ENCODE measurements around the gene OTOS.

The OTOS gene

DNA sequence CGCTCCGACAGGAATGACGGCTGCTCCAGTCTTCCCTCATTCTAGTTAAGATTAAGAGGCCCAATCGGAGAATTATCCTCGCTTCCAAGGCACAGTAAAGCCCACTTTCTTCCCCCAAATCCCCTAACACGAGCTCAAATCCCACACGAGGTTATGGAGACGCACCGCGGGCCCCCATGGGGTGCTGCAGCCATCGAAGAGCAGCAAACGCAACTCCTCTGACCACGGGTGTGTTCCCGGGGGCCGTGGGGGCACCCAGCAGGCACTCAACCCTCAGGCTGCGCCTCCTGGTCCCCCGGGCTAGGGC is 4.8 kb downstream of the OTOS start:
- no peak for DNase-seq

DNA sequence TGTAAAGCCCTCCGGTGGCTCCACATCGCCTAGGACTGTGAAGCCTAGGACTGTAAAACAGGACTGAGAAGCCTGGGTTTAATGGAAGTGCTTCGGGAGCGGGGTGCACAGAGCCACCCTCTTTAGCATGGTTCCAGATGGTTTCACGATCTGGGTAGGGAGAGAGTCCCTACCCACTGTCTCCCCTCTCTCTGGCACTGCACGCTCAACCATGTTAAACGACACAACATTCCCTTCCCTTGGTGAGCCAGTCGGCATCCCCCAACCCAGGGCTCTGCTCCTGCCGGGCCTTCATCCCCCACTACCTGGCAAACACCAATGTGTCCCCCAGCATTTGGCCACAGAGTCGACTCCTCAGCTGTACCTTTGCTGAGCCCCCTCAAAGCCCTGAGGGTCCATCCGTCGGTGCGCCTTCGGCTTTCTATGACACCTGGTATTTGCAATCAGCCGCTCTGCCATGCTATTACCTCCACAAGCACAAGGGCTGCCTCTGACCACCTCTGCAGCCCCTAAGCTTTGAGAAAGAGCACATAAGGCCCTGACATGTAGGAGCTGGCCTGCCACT is 5.4 kb downstream of the OTOS start:
- no peak for DNase-seq

DNA sequence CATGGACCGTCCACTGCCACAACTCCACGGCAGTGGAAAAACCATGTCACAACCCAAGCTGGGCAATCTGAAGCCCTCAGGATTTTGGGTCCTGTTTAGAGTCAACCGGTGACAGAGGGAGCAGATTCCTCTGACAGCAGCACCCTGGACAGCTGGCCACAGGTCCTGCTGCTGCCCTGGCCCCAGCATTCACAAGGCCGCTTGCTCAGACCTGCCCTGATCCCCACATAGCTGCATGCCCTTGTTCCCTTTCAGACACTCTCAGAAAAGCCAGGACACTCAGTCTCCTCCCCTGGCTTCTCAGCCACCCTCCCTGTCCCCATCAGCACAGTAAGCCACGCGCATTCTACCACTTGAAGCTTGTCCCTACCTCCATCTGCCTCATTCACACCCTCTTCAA is 6.0 kb downstream of the OTOS start:
- DNase-seq, result no peak

DNA sequence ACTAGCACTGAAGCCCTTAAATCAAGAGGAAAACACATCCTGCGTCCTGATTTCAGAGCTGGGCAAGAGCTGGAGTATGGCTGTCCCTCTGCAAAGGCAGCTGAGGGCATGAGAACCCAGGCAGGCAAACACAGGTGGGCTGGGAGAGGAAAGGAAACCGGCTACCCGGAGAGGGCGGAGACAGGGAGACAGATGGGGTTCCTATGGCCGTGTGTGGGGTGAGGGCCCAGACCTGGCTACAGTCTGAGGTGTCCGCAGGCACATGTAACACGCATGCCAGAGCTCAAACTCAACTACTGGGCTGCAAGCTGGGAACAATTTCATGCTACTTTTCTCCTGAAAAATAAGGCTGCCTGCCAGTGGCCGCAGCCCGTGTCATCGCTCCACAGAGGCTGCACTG is 7.1 kb downstream of the OTOS start:
- no peak for DNase-seq

DNA sequence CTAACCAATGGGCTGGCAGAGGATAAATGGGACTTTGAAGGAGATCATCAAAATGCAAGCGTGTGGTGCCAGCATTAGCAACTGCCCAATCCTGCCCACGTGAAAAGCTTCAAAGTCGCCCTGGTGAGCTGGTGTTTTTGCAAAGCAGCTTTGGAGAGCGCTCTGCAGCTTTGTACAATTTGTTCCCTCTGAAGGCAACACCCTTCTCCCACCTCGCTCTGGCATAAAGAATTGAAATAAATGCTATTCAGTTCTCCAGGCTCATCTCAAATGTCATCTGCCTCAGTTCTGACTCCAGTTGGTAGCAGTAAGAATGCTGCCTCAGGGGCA is 7.8 kb downstream of the OTOS start:
- no peak for DNase-seq

DNA sequence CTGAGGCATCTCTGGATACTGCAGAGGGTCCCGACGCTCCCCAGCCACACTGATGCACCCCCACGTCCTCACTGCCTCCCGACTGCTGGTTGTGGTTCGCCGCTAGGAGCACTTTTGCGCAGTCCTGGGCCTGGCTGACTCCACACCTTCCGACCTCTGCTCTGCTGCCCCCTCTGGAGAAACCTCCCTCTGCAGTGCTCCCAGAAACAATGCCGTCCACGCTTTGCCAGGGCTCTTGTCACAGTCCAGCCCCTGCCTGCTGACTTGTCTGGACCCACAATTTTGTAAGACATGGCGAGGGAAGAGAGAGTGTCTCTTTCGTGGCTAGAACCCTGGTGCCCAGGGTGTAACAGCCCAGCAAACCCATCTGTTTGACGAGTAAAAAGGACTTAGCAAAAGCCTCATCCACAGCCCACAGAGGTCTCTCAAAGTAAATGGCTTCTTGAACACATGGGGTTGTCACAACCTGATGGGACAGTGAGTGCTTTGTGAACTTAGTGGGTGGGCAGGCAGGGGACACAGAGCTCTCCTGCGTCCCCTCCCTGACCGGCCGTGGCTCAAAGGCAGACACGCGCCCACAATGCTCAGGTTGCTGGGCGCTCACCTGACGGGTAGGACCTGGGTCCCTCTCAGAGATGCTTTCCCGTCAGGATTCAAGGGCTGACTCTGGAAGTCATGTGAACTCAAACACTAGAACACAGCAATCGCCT is 8.4 kb downstream of the OTOS start:
- no peak for DNase-seq

DNA sequence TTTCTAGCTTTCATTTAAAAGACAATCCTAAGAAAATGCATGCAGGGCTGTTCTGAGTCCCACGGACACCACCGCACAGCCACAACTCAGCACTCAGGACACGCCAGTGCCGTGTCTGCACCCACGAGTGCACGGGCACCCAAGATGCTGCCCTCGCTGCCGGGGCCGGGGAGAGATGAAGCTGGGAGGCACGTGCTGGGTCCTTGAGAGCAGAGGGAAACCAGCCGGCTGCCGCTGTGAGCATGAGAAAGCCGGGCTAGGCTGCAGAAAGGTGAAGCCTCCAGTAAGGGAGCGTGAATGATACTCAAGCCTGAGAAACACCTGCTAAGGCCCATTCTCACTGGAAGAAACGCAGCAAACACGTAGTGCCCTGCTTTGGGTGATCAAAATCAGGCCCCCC is 9.2 kb downstream of the OTOS start:
- DNase-seq, result no peak

DNA sequence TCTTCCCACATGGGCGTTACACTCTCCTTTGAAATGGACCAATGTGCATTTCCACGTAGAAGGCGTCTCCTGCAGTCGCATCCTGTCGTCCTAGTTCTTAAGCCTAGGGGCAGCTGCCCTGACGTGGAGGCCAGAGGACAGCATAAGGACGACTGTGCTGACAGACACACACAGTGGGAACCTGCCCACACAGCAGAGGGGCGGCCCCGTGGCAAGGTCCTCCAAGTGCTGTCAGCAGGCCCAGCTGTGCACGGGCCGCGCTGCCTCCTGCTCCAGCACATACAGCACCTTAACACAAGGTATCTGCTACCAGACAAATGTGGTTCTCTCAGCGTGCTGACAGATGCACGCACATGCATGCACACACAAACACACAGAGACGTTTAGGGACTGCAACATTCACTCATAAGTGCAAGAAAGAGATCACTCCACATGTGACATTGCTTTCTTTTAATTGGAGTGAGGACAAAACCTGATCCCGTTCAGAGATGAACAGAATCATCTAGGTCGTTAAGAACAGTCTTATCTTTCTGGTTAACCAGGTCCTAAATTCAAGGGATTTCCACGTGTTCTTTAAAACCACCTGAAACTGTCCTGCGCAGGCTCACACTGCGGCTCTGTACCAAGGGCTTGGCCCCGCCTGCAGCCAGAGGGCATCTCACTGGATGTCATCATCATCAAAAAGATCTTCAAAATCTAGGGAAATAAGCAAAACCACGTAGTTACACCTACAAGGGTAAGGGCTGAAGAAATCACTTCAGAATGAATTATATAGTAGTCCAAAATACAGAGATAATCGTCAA is 9.9 kb downstream of the OTOS start:
- no peak for DNase-seq

DNA sequence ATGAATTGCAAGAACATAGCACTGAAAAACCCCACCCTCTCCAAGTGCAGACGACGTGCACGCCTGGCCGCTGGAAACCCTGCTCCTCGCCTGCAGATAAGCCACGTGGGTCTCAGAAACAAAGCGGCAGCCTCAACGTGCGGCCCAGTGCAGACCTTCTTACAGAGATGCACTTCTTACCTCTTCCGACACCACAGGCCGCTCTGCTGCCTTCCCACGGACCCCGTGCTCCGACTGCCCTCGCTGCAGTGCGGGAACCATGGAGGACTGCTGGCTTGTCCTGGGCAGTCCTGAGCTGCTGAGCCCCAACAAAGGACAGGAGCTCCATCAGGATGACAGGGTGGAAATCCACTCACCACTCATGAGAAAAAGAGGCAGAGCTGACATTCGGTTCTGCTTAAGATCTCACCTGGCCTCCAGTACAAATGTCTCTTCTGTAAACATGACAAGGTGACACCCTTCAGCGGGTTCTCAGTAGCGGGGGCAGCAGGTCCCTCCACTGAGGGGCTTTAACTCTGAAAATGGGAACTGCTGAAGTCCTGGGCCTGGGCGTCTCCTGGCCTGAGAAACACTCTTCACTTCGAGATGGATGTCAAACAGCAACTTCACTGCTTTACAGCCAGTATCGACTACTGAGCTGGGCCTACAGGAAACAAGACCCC is 10.6 kb downstream of the OTOS start:
- no peak for DNase-seq

DNA sequence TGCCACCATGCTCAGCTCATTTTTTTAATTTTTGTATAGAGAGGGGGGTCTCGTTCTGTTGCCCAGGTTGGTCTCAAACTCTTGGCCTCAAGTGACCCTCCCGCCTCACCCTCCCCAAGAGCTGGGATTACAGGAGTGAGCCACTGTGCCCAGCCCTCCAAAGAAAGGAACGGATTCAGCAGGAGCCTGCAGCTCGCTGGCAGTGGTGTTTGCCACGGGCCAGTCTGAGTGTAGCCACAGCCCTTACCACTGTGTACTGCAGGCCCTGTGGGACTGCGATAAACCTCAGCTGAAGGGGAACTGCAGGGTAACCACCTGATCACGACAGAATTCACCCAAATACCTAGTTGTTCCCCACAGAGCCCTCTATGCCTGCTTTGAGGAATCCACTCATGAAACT is 11.1 kb downstream of the OTOS start:
- no peak for DNase-seq

DNA sequence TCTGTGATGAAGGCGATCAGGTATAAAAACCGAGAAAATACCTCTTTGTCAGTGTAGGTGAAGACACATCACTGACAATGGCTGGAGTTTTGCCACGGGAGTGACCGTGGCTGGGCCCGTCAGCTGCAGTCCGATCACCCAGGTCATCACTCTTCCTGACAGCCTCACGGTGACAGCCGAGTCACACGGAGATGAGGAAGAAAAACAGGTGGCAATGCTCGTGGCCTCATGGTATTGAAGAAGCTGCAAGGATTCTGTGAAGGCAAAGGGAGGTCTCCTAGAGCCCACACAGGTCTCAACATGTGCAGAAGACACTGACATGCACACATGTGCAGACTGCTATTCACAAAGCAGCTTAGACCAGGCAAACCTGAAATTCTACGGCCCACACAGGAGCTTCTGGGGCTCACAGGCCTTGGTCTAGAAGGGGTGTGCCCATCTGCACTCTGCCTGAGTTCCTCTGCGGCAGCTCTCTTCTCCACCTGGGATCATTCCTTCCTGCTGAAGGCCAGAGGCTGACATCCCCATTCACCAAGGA is 11.8 kb downstream of the OTOS start:
- no peak for DNase-seq

DNA sequence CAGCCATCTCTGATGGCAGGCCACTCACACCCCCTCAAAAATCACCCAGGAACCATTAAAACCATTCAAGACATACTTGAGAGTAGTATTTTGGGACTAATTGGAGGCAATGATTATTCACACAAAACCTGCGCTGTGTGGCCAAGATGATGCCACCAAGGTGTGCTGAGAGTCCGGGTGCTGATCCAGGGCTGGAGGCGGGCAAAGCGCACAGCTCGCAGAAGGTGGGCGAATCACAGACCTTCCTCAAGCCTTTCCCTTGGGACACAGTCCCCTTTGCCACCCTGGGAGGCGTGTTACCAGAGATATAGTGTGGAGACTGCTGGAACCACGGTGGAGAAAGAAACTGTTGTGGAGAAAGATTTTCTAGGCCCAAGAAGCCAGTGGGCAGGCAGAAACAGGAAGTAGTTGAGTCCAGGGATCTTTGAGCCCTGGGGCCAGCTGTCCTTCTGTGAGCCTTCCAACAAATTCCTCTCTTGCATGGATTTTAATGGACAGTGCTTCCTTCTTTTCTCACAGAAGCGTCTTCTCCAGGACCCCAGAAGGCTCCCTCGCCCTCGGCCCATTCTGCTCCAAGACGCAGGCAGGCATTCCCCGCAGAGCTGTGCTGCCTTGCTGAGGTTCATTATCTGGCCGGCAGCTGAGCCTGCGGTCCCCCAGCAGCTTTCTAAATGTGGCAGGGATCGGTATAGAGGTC is 12.4 kb downstream of the OTOS start:
- DNase-seq, result no peak

DNA sequence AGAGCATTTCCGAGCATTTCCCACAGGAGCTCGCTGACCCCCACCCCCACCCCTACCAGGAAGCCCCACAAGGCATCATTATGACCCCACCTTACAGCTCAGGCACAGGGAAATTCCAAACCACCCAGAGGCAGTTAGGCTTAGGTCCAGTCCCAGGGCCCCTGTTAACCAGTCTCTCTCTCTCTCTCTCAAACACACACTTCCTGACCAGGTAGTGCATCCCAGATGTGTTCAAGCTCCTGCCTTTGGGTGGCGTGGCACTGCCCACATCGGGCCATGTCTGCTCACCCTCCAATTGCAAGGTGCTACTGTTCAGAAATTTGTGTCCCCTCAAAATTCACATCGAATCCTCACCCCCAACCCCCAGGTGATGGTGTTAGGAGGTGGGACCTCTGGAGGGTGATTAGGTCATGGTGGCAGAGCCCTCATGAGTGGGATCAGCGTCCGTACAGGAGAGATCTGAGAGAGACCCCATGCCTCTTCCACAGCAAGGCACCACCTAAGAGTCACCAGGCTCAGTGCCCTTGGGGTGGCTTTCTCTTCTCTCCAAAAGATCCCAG is 13.2 kb downstream of the OTOS start:
- no peak for DNase-seq

DNA sequence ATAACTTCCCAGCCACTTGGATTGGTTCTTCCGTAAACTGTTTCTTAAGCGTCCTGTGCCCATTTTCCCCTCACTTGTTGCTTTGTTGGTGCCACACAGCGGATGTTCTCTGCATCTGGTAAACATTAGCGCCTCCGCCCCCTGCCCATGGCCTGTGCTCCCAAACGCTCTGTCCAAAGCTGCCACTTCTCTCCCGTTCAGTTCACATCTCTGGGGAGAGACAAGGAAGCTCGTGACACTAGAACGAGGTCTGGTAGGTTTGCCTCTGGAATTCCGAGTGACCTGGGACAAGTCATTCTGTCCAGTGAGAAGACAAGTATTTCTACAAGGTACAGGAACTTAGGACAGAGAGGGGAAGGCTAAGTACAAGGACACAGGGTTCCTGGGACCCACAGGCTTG is 13.7 kb downstream of the OTOS start:
- no peak for DNase-seq

DNA sequence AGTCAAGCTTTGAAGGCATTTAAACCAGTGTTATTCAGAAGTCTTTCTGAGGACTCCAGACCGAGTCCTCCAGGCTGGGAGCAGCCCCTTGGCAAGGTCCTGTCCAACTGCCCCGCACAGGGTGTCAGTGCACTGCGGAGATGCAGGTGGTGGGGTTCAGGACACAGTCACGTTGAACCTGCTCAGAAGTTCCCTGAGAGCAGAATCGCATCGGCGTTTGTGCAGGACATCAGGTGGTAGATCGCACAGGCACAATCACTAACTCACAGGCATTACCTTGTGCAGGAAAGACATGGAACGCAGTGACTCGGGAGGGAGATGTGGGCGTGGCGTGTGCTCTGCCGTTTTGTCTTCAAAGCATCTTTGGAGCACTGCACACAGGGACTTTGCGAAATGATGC is 14.7 kb downstream of the OTOS start:
- DNase-seq, result no peak

DNA sequence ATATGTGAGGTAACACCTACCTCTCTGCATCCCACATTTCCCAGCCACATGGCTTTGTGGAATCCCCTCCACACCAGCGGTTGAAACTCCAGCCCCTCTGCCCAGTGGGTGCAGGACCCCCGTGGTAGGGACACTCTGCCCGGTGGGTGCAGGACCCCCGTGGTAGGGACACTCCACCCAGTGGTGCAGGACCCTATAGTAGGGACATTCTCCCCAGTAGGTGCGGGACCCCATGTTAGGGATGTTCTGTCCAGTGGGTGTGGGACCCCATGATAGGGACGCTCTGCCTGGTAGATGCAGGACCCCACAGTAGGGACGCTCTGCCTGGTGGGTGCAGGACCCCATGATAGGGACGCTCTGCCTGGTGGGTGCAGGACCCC is 15.8 kb downstream of the OTOS start:
- DNase-seq, result no peak

DNA sequence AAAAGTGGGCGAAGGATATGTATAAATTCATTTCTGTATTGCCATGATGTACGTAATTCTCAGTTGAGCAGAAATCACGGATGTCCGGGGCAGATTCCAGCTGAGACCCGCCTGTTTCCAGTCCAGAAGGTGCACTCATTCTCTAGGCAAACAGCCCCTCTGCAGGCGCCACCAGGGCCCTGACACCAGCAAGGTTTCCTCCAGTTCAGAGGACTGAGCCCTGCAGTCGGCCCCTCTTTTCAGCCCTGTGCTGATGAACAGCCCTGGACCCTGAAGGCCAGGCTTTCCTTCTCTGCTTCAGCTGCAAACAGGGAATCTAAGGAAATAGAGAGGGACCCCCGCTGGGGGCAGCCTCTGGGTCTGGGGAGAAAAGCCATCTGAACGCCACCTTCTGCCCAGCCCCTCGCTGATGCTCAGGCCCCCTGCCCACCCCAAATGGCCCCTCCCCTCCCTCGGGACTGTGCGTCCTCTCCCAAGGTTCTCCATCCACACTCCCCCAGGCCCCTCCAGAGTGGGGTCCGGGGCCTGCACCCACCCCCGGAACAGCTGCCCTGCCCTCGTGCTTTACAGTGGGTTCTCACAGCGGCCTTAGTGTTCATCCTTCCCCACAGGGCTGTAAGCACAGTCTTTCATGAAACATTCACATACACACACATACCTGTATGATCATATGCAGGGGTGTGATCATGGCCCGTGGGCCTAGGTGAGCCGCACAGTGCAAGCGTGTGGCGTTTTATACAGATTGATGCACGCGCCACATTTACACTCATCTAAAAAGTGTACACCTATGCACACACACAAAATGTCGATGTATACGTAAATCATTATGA is 16.4 kb downstream of the OTOS start:
- no peak for DNase-seq

DNA sequence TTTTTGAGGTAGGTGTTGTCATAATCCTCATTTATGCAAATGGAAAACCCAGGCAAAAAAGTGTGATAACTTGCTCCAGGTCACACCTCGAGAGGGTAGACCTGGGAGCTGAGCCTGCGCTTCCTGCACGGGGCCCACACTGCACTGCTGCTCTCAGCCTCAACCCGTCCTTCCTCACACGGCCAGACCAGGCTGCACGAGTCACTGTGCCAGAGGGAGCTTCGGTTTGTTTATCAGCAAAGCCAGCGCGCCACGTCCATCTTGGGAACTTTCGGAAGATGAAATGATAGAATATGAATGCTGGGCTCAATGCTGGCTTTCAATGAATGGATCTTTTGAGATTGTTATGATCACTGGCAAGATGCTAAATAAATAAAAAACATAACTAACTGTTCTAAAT is 18.8 kb downstream of the OTOS start:
- no peak for DNase-seq

DNA sequence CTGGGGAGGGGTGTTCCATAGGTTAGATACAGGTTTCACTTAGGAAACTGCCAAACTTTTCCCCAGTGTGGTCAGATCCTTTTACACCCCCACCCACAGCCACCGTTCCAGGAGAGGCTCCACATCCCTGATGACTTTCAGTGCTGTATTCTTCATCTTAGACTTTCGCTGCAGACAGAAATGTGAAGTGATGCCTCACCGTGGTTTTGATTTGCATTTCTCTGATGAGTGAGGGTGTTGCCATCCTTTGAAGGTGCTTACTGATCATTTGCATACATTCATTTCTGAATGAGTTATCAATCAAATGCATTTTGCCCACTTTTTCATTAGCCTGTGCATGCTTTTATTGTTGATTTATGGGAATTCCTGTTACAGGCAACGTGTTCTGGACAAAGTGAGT is 19.3 kb downstream of the OTOS start:
- DNase-seq, result no peak

DNA sequence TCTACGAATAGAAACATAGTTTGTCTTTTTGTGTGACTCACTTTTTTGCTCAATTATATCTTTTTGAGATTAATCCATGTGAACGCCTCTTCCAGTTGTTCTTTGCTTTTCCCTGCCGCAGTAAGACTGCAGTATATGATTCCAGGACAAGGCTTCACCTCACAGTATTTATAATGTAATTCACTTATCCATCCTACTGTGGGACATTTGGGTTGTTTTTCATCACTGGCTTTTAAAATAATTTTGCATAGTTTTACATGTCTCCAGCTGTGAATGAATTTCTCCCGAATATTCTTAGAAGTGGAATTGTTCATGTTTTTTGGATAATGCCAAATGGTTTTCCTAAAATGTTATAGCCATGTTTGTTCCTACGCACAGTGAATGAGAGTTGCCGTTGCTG is 26.2 kb downstream of the OTOS start:
- no peak for DNase-seq

DNA sequence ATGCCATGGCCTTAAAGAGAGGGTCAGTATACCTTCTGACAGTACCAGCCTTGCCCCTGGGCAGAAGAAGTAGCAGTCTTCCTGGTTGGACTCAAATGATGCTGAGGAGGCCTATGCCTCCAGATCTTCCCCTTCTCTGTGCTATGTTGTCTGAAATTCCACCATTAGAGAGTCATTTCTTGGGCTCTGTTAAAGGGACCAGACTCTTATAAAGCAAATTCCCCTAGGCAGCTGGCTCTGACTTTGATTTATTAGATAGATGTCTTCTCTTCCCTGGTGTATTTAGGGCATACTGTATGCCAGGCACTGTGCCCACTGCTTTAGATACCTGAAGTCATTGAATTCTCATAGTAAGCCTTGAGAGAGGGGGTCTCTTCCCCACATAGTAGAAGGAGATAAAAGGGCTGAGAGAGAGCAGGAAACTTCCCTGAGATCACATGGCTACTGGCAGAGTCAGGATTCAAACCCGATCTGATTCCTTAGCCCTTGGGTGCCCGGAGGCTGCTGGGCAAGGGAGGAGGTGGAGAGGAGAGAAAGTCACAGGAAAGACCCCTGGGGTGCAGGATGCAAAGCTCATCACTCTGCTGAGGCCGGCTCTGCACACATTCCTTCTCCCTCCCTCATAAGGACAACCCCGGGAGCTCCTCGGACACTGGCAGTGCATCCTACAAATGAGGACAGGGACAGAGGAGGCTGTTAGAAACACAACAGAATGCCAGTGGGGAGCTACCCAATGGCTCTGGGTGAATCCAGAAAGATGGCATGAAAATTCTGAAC is 27.4 kb downstream of the OTOS start:
- no peak for DNase-seq
